CD4-positive, alpha-beta memory T cell (primary cell): ENCODE measurements around the gene CDC42EP4. TPM values are rescaled to one million over a fixed set of nuclear protein-coding genes. Genes with fewer than 3 reads are reported as not detected.
A peak's percentile ranks its signal among the peaks of the same experiment; 100 is the strongest.

Source experiments
- CTCF ChIA-PET: fragments of 350-600 bp; sonication (Branson Sonifier 250); formaldehyde crosslinking; loops from one replicate; lab custom pipeline; 2021; ENCODE audit warnings: inconsistent platforms; ENCODE audit not compliant: partially characterized antibody; lab: Charles Lee
- POLR2A ChIA-PET: fragments of 350-600 bp; sonication (Branson Sonifier 250); formaldehyde crosslinking; loops from one replicate; lab custom pipeline; 2021; ENCODE audit not compliant: partially characterized antibody; lab: Charles Lee
- DNase-seq, 5 donors: peaks; one replicate each; pipeline versions ENCODE4 v3.0.0 to v3.0.0-alpha.2; 2020 to 2022; ENCODE audit warnings: mixed read lengths in 1 of 5
- H3K27ac ChIP-seq: one replicate; pipeline ENCODE4 v1.7.0; 2013; ENCODE audit warnings: low read depth, low read length
- H3K27me3 ChIP-seq: 2 replicates; pipeline ENCODE4 v1.7.0; 2013; ENCODE audit warnings: mild to moderate bottlenecking, low read length, moderate library complexity; ENCODE audit not compliant: insufficient read depth
- H3K36me3 ChIP-seq: 2 replicates; pipeline ENCODE4 v1.7.0; 2013; ENCODE audit warnings: mild to moderate bottlenecking, low read length, moderate library complexity; ENCODE audit not compliant: insufficient read depth
- H3K4me1 ChIP-seq: 2 replicates; pipeline ENCODE4 v1.7.0; 2013; ENCODE audit warnings: mild to moderate bottlenecking, low read length, moderate library complexity; ENCODE audit not compliant: insufficient read depth
- H3K4me3 ChIP-seq, 2 donors: one replicate each; pipeline ENCODE4 v1.7.0; 2013; ENCODE audit warnings: low read length in 2 of 2, mild to moderate bottlenecking in 1 of 2
- H3K9me3 ChIP-seq, 2 donors: one replicate each; pipeline ENCODE4 v1.7.0; 2013; ENCODE audit warnings: low read length in 2 of 2, control low read depth in 1 of 2; ENCODE audit not compliant: control insufficient read depth in 1 of 2
- H3K27ac Mint-ChIP-seq, 7 donors: one replicate each; pipeline ENCODE4 v1.8.0; 2020 to 2021; ENCODE audit warnings: mixed read lengths in 7 of 7, mild to moderate bottlenecking in 6 of 7, inconsistent platforms in 3 of 7, moderate library complexity in 3 of 7
- H3K27me3 Mint-ChIP-seq, 2 donors: one replicate each; pipeline ENCODE4 v1.8.0; 2020 to 2021; ENCODE audit warnings: mixed read lengths in 2 of 2
- H3K36me3 Mint-ChIP-seq, 2 donors: one replicate each; pipeline ENCODE4 v1.8.0; 2020 to 2021; ENCODE audit warnings: mixed read lengths in 2 of 2, inconsistent platforms in 1 of 2, mild to moderate bottlenecking in 1 of 2
- H3K4me1 Mint-ChIP-seq, 4 donors: one replicate each; pipeline ENCODE4 v1.8.0; 2020 to 2021; ENCODE audit warnings: mixed read lengths in 4 of 4, mild to moderate bottlenecking in 1 of 4
- H3K4me3 Mint-ChIP-seq, 8 donors: one replicate each; pipeline ENCODE4 v1.8.0; 2020 to 2021; ENCODE audit warnings: mixed read lengths in 8 of 8, mild to moderate bottlenecking in 7 of 8, moderate library complexity in 6 of 8, inconsistent platforms in 3 of 8
- H3K9me3 Mint-ChIP-seq, 8 donors: one replicate each; pipeline ENCODE4 v1.8.0; 2020 to 2021; ENCODE audit warnings: mixed read lengths in 8 of 8, mild to moderate bottlenecking in 5 of 8, inconsistent platforms in 3 of 8, moderate library complexity in 1 of 8
- intact Hi-C: fragments of 100-400 bp; cut with micrococcal nuclease; formaldehyde crosslinking; loops from one replicate; pipeline ENCODE4 v1.15.1; 2023
- polyA plus RNA-seq, 2 donors: library from polyadenylated mRNA; unstranded; fragments of 300-500 nt; fragmentation: Illumina TruSeq; gene quantifications; one replicate each; pipeline ENCODE4 v1.2.3, GENCODE V29; 2021
- total RNA-seq, 2 experiments: library from RNA; stranded (reverse); gene quantifications; one replicate each; pipeline ENCODE4 v1.2.3, GENCODE V29; 2021

CDC42EP4 gene
- total and polyA plus RNA-seq, 4 experiments from 2014 or later: 0.37 to 1.4 (median 1.0) TPM

DNA sequence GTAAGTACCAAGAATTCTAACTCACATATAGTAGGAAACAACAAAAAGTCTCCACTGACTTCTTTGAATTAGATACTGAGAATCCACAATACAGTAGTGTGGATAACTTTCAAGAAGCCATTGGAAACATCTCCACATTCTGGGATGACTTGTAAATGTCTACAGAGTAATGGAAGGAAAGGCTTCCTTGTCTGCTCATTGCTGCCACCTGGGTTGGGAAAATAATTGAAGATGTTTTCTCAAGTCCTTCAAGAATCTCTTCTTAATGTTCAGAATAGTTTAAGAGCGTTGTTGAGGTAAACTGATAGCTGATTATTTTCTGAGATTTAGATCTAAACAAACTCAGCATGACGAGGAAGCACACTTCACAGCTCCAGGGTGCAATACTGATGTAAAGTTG, 64.1 kb downstream of the CDC42EP4 start:
- intact Hi-C loops: no loop called here
- Mint-ChIP-seq H3K27me3 (no peaks in the 10 kb centered on the region), H3K36me3 (peaks cover 9 to 23% of the 10 kb centered on the region in 2 donors), H3K9me3 (no peaks in the 10 kb centered on the region), H3K4me1 (no peaks in the 10 kb centered on the region), H3K4me3 (no peak overlapping the region), H3K27ac (no peak overlapping the region)
- DNase-seq: no peak
- Histone ChIP-seq H3K27ac (no peak overlapping the region), H3K9me3 (no peaks in the 10 kb centered on the region), H3K4me3 (no peak overlapping the region), H3K4me1 (no peaks in the 10 kb centered on the region), H3K27me3 (no peaks in the 10 kb centered on the region), H3K36me3 (peaks cover 12% of the 10 kb centered on the region)
- ChIA-PET POLR2A (interaction anchor here (1.6 kb wide), 1 partner anchor 15 kb away, joined by 3 read pairs; a partner anchor contains a TSS), CTCF (interaction anchor here (1.2 to 11.3 kb wide), 4 partner anchors 8 to 520 kb away, joined by 3 to 185 read pairs (median 18); no protein-coding TSS in a partner anchor)

DNA sequence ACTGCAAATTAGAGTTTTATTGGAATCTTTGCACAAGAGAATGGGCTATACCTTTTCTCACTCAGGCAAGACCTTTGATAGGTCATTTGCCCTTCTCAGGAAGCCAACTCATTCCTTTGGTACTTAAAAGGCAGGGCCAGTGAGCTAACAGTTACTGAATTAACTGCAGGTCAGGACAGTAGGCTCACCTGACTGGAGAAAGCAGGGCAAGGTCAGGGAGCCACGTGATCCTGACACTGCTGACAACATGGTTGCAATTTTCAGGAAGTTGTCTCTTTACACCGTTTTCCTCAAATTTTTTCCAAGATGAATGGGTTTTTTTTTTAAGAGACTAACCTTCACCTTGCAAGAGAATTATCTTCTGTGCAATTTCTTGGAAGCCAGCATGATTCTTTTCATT, 71.2 kb downstream of the CDC42EP4 start:
- H3K4me1 Mint-ChIP-seq: peaks cover 20 to 49% (median 36%) of the 10 kb centered on the region in 4 donors

DNA sequence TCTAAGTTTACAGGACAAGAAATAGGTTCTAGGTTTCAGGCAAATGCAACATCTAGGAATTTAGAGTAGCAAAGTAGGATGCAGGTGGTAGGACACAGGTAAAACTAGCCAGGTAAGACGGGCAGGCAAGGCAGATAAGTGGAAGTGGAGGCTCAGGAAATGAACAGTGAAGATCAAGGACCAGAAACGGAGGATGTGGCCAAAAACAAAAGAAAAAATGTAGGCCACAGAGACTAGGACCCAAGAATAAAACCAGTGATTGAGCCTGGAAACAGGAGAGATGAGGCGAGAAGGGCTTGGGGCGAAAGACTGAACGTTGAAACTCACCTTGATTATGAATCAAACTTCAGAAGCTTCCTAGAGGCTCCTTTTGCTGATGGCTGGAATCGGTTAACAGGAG, 74.1 kb downstream of the CDC42EP4 start:
- Histone ChIP-seq H3K36me3 (peaks cover 3% of the 10 kb centered on the region), H3K4me3 (no peak overlapping the region), H3K4me1 (peaks cover 45% of the 10 kb centered on the region), H3K9me3 (no peaks in the 10 kb centered on the region), H3K27ac (no peak overlapping the region), H3K27me3 (no peaks in the 10 kb centered on the region)
- H3K27ac Mint-ChIP-seq: peak overlapping the region; percentile 36 to 81 (median 77)
- H3K4me3 Mint-ChIP-seq: peak overlapping the region; percentile 21 to 74 (median 47)
- H3K9me3 Mint-ChIP-seq: no peaks in the 10 kb centered on the region
- H3K4me1 Mint-ChIP-seq: peaks cover 29 to 65% (median 48%) of the 10 kb centered on the region in 4 donors
- intact Hi-C loops: no loop called here
- peak in 3 of 5 donors; percentile 21 to 31 (median 24) for DNase-seq
- H3K27me3 Mint-ChIP-seq: no peaks in the 10 kb centered on the region
- H3K36me3 Mint-ChIP-seq: peaks cover 13 to 33% of the 10 kb centered on the region in 2 donors
- CTCF ChIA-PET: interaction anchor here (0.7 to 3.7 kb wide), 3 partner anchors 47 to 681 kb away, joined by 3 to 15 read pairs (median 3); no protein-coding TSS in a partner anchor
- POLR2A ChIA-PET: interaction anchor here (0.9 kb wide), 1 partner anchor 510 kb away, joined by 3 read pairs; no protein-coding TSS in a partner anchor

More for the DNA sequence above, 71.2 kb downstream of the CDC42EP4 start:
- Histone ChIP-seq H3K36me3 (peaks cover 6% of the 10 kb centered on the region), H3K4me3 (no peak overlapping the region), H3K27me3 (no peaks in the 10 kb centered on the region), H3K4me1 (peaks cover 33% of the 10 kb centered on the region), H3K27ac (no peak overlapping the region), H3K9me3 (no peaks in the 10 kb centered on the region)
- intact Hi-C loops: no loop called here
- Mint-ChIP-seq H3K4me3 (no peak overlapping the region), H3K9me3 (no peaks in the 10 kb centered on the region), H3K27me3 (no peaks in the 10 kb centered on the region), H3K27ac (no peak overlapping the region), H3K36me3 (peaks cover 10 to 28% of the 10 kb centered on the region in 2 donors)
- no peak for DNase-seq
- POLR2A ChIA-PET: no interaction called here
- CTCF ChIA-PET: no interaction called here

DNA sequence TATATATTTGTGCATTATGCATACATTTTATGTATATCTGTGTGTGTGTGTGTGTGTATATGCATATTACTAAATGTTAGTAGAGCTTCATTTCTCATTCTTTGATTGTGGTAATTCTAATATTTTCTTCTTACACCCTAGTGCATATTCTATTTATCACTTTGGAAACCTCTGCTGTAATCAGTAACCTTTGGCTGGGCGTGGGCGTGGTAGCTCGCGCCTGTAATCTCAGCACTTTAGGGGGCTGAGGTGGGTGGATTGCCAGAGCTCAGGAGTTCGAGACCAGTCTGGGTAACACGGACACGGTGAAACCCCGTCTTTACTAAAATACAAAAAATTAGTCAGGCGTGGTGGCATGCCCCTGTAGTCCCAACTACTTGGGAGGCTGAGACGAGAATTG, 77.1 kb downstream of the CDC42EP4 start:
- no peak overlapping the region for H3K4me3 ChIP-seq
- H3K9me3 Mint-ChIP-seq: no peaks in the 10 kb centered on the region
- POLR2A ChIA-PET: interaction anchor here (0.9 to 1.4 kb wide), 2 partner anchors 10 to 43 kb away, joined by 4 read pairs; no protein-coding TSS in a partner anchor
- intact Hi-C loops: no loop called here
- no peaks in the 10 kb centered on the region for H3K9me3 ChIP-seq
- no peaks in the 10 kb centered on the region for H3K27me3 Mint-ChIP-seq
- peaks cover 54% of the 10 kb centered on the region for H3K4me1 ChIP-seq
- H3K27me3 ChIP-seq: no peaks in the 10 kb centered on the region
- H3K27ac ChIP-seq: no peak overlapping the region
- peaks cover 4 to 36% of the 10 kb centered on the region in 2 donors for H3K36me3 Mint-ChIP-seq
- H3K27ac Mint-ChIP-seq: peak overlapping the region in 2 of 7 donors; percentile 3 to 11
- H3K4me1 Mint-ChIP-seq: peaks cover 34 to 80% (median 57%) of the 10 kb centered on the region in 4 donors
- CTCF ChIA-PET: interaction anchor here (3.4 to 3.7 kb wide), 2 partner anchors 21 to 509 kb away, joined by 13 to 15 read pairs; no protein-coding TSS in a partner anchor
- no peaks in the 10 kb centered on the region for H3K36me3 ChIP-seq
- DNase-seq: no peak
- peak overlapping the region in 3 of 8 donors; percentile 7 to 29 (median 7) for H3K4me3 Mint-ChIP-seq

Other genes with a start within 250 kb of the CDC42EP4 start
- 10 to 100 TPM; 20.8 to 23.7 TPM for gene SLC39A11, start 219.3 kb downstream of the CDC42EP4 start, total RNA-seq
- gene SLC39A11, start 219.3 kb downstream of the CDC42EP4 start, polyA plus RNA-seq: 10 to 100 TPM; 15.9 to 20.0 TPM
- not detected for gene SSTR2, start 147.0 kb downstream of the CDC42EP4 start, total RNA-seq
- gene SSTR2, start 147.0 kb downstream of the CDC42EP4 start, polyA plus RNA-seq: not detected
- gene COG1, start 118.9 kb downstream of the CDC42EP4 start, total RNA-seq: 10 to 100 TPM; 76.2 to 81.6 TPM
- gene COG1, start 118.9 kb downstream of the CDC42EP4 start, polyA plus RNA-seq: 10 to 100 TPM; 13.1 to 38.1 TPM
- not detected for gene CPSF4L, start 50.1 kb downstream of the CDC42EP4 start, total RNA-seq
- not detected for gene CPSF4L, start 50.1 kb downstream of the CDC42EP4 start, polyA plus RNA-seq